Stimulated activated CD4-positive, alpha-beta T cell treated with anti-CD3 and anti-CD28 coated beads, Interleukin-2, amount 100 ng/mL, for 24 hours (primary cell): ENCODE results near the gene DLGAP1.

Experiments
- DNase-seq, 2 donors: peaks; one replicate each; pipeline ENCODE4 v3.0.0-alpha.2; 2020

Gene DLGAP1

GRCh38 chr18:4236940-4237663 is 218.0 kb downstream of the DLGAP1 start:
- no peak for DNase-seq

GRCh38 chr18:4233468-4233867 is 221.6 kb downstream of the DLGAP1 start:
- DNase-seq, result no peak

DNA sequence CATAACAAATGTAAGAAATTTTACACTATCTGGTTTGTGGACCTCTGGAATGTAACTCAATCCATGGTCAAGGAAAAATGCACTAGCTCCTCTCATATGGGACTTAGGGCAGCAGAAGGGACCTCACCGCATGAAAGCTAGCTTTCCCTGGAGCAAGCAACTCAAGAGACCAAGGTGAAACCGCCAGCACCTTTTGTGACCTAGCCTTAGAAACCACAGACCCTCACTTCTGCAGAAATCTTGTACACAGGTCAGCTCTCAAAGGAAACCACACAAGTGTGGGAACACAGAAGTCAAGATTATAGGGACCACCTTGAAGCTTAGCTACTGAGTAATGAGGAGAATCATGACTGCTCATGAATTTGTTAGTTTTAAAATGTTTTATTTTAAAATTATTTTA is 222.5 kb downstream of the DLGAP1 start:
- DNase-seq, result no peak

GRCh38 chr18:4231260-4231659 is 223.8 kb downstream of the DLGAP1 start:
- no peak for DNase-seq

- no peak for DNase-seq
Measured at GRCh38 chr18:4230450-4231168, 224.5 kb downstream of the DLGAP1 start.

GRCh38 chr18:4224031-4224704 is 230.9 kb downstream of the DLGAP1 start:
- no peak for DNase-seq

DNA sequence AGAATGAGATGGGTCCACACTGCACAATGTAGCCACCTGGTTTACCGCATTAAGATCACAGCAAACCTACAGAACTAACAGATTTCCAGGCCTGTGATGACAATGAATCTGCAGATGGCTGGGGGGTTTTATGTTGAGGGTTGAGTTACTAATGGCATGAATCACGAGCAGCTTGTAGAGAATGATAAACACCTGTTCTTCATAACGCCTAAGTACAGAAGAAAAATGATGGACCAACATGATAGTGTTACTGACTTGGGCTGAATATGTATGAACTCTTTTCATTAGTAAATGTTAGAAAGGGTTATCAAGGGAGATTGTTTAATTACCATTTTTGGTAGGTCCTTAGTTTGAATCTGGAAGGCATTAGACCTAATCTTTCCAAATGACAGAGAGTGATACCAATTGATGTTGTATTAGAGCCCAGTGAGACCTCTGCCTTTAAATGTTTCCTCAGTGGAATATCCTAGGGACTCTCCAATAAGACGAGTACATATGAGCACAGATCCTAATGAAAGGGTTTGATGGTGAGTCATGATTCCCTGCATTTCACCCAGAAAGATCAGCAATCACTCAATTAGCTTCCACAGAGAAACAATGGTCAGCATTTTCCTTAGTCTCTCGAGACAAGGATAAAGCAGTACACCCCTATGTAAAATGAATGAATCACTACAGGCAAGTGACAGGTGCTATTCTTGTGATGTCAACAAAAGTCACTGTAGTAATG is 243.8 kb downstream of the DLGAP1 start:
- no peak for DNase-seq

GRCh38 chr18:4208366-4208765 is 246.7 kb downstream of the DLGAP1 start:
- no peak for DNase-seq

GRCh38 chr18:4207383-4207985 is 247.6 kb downstream of the DLGAP1 start:
- DNase-seq, result no peak

- no peak for DNase-seq
Measured at GRCh38 chr18:4204438-4204720, 250.7 kb downstream of the DLGAP1 start.

GRCh38 chr18:4203568-4204437 is 251.3 kb downstream of the DLGAP1 start:
- no peak for DNase-seq

DNA sequence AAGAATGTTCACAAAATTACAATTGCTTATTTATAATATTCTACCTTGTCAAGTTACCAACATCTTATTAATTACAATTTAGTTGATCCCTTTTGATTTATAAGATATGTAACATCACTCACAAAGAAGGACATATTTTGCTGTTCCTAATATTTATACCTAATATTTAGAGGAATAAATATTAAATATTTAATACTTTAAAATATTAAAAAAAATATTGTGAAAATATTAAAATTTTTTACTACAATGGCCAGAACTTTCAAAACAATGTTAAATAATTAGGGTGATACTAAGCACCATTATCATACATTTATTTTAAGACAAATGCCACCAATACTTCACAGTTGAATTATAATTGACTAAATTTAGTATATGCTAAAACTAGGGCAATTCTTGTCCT is 254.7 kb downstream of the DLGAP1 start:
- no peak for DNase-seq

DNA sequence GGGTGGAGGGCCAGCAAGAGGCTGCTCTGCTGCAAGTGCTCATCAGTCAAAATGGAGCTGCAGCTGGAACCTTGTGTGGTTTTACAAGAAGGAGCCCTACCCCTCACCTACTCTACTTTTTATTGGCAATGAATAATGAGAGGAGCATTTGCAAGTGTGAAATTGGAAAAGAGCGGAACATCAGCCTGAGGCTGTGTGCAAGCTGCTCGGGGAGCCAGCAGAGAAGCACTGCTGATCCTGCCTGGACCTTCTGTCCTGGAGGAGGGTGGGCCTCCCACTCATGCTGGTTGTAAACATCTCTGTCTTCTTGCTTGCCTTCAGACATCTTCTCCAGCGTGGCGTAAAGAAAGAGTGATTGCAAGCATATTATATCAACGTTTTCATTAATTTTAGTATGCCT is 256.2 kb downstream of the DLGAP1 start:
- no peak for DNase-seq

DNA sequence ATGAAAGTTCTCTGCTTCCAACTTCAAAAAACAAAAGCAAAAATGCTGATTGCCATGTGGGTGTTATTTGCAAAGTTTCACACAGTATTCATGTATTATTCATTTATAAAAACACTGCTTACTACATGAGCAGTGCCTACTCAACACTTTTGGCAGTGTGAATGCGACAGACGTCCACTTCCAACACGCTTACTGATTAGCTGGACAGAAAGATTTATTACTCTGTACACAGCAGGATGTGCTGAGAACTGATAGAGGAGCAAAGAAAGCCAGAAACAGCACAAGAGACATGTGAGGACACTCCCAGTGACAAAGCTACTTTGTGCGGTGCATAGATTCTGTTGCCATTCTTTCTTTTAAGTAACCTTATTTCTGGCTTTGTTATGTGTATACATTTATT is 258.8 kb downstream of the DLGAP1 start:
- DNase-seq, result no peak

GRCh38 chr18:4193086-4193485 is 262.0 kb downstream of the DLGAP1 start:
- DNase-seq, result no peak

DNA sequence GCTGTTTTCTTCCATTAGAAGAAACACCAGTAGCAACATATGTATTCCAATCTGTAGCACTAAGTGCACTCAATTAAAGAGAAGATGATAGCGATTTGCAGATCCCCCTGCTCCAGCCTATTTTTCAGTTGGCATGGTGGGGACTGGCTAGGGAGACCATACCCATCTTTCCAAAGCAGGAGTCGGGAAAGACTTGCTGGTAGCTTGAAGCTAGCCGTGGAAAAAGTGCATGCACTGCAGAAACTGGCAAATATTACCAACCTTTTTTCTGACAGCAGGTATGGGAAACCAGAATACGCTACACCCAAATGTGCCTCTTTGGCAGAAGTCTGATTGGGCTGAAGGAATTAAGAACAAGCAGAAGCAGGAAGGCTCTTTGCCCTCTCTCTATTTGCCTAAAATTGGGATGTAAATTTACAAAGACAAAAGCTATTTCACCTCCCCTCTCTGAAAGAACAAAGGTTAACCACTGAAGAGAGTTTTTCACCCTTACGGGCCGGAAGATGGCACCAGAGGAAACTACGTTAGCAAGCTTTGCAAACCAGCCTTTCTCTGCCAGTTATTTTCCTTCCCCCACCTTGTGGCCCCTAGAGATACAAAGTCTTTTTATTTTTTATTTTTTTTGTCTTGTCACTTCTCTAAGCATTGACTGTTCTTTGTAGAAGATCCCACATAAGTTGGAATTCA is 273.1 kb downstream of the DLGAP1 start:
- no peak for DNase-seq

GRCh38 chr18:4181086-4181485 is 274.0 kb downstream of the DLGAP1 start:
- no peak for DNase-seq

DNA sequence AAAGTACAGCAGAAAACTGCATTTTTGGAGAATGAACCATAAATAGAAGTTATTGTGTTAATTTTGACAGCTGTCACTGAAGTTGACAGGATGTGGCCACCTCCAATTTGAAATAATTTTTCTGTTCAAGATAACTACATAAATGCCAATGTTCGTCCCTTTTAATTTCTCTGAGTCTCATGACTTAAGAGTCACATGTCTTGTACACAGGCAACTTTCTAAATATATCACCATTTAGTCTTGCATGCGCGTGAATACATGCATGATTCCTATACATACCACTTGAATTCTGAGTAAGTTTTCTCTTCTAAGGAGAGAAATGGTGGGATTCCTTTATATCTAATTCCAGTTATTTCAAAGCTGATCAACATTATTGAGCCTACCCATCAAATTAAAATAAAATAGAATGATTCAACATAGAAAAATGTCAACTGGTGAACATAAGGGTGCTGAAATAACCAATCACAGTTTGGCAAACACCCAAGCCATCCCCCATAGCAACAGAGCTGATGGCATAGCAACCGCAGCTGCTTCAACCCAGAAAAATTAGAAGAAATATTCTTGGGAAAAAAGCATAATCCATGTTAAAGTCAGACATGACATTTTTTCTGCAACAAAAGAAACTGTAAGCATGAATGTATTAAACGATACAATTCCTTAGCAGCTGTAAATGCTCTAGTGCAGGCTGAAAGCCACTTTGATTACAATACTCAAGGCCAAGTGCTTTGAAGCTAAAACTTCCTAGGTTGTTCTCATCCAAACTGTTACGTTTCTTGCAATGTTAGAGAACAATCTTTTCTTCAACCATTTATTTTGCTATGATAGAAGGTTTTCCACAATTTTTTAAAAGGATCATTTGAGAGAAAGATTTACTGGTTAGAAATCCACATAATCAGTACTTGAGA is 282.7 kb downstream of the DLGAP1 start:
- DNase-seq, result no peak

DNA sequence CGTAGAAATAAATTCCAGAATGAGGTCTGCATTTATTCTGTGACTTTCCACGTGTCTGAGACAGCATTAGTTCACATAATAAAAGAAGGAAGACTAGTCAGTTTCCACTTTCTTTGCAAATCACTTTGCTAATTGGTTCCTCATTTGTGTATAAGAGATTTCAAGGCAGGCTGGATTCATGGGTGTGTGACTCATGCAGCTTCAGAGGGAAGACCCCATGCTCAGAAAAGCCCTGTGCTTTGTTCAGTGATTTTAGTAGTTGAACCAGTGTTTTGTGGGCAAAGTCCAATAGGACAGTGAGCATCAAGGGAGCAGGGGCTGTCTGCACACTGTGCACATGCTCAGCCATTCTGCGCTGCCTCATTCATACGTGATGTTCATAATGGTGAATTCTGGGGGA is 297.8 kb downstream of the DLGAP1 start:
- DNase-seq, result no peak

- DNase-seq, result no peak
Measured at GRCh38 chr18:4146797-4147196, 308.3 kb downstream of the DLGAP1 start.
